ENCODE measurements around the gene PLA2G5.

DNA sequence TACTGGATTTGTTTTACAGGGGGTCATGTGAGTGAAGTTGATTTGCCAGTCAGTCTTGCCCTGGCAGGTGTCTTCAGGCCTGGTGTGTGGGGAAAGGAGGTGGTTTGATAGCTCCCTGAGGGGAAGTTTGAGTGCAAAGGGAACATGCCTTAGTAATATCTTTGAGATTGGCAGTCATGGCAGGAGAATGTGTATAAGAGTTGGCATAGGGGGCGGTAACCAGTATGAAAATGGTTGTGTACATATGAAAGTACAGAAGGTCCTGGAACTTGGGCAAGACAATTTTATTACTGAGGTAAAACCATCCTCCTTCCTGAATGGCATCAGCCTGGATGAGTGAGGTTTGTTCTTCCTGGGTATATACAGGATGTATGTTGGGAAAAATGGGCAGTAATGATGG lies 37.6 kb upstream of the PLA2G5 start:
- TF ChIP-seq POLR2A (IDR thresholded peaks at IDR 0.05) (no peak), CTCF (IDR thresholded peaks at IDR 0.05) (no peak)
